H1 (cell line): ENCODE measurements around the gene TNFRSF8. TPM values are rescaled to one million over a fixed set of nuclear protein-coding genes. Genes with fewer than 3 reads are reported as not detected.

Experiments
- ATF2 ChIP-seq: IDR thresholded peaks from 2 replicates; pipeline ENCODE4 v1.6.1; 2012; ENCODE audit warnings: low read length, inconsistent platforms
- CHD7 ChIP-seq: fragments of 300-600 bp; sonication (generic); IDR thresholded peaks from 2 replicates; pipeline ENCODE4 v1.7.1; 2012; ENCODE audit warnings: low read length, moderate library complexity, mild to moderate bottlenecking, inconsistent platforms; ENCODE audit not compliant: insufficient replicate concordance
- GABPA ChIP-seq: IDR thresholded peaks from 2 replicates; pipeline ENCODE4 v1.6.1; 2011; ENCODE audit warnings: mild to moderate bottlenecking, low read length, moderate library complexity, borderline replicate concordance; ENCODE audit not compliant: insufficient read depth
- HDAC6 ChIP-seq: IDR thresholded peaks from one replicate; pipeline ENCODE4 v1.7.1; 2012; ENCODE audit warnings: low read depth, mild to moderate bottlenecking, inconsistent platforms, low read length, moderate library complexity
- PHF8 ChIP-seq: fragments of 200-600 bp; sonication (generic); conservative IDR thresholded peaks from 2 replicates; pipeline ENCODE4 v1.7.1; 2012; ENCODE audit warnings: low read depth, mild to moderate bottlenecking, inconsistent platforms, low read length, moderate library complexity
- POU5F1 ChIP-seq: IDR thresholded peaks from 2 replicates; pipeline ENCODE4 v1.6.1; 2011; ENCODE audit warnings: low read depth, mild to moderate bottlenecking, low read length, moderate library complexity
- SIN3A ChIP-seq, 2 experiments: IDR thresholded peaks in 1 of 2; conservative IDR thresholded peaks in 1 of 2; 2 replicates each; pipeline ENCODE4 v1.6.1; 2011 to 2012; ENCODE audit warnings: low read length in 2 of 2, improper control_type of control experiment in 1 of 2, low read depth in 1 of 2, mild to moderate bottlenecking in 1 of 2
- polyA plus RNA-seq, 7 experiments: library from polyadenylated mRNA; depleted of rRNA in 3 of 7; stranded (reverse) in 5 of 7; unstranded in 2 of 7; fragments of >200 nt in 5 of 7; fragments of 200-250 nt in 2 of 7; gene quantifications; 1 replicate in 5 of 7; 2 replicates in 1 of 7; 4 replicates in 1 of 7; pipeline versions ENCODE4 v1.2.1 to v1.2.3, GENCODE V29; 2011 to 2013; ENCODE audit warnings: missing spikeins in 2 of 7, mixed read lengths in 2 of 7
- total RNA-seq: library from RNA; stranded (reverse); fragmentation: NEBNext Ultra II Directional; extraction: Animal tissue kit (Norgen Biotek cat#: 25700); gene quantifications from 2 replicates; pipeline ENCODE4 v1.2.1, GENCODE V29; 2021

Gene TNFRSF8
- total and polyA plus RNA-seq, 2 of the 8 experiments (the other 6 are each of a cell fraction or from before 2014, with no cell fraction given): 23.2 to 32.7 TPM

GRCh38 chr1:12177999-12178441, 114.9 kb downstream of the TNFRSF8 start (continued):
- no peak for TF ChIP-seq CHD7
- no peak for TF ChIP-seq POU5F1
- TF ChIP-seq GABPA: no peak
- TF ChIP-seq PHF8: no peak
- TF ChIP-seq ATF2: no peak
- no peak for TF ChIP-seq HDAC6
- no peak for TF ChIP-seq SIN3A (conservative IDR thresholded peaks at IDR 0.05 in 1 of 2, IDR thresholded peaks at IDR 0.05 in 1 of 2; ENCODE audit: low read depth in 1 of 2, low read length in 2 of 2)
- TF ChIP-seq, all 59 proteins: peak for 0
